BJ (cell line): ENCODE data around the gene MRPS9. TPM values are rescaled to one million over a fixed set of nuclear protein-coding genes. Genes with fewer than 3 reads are reported as not detected.

Experiments used
- CTCF ChIA-PET: fragments of 350-600 bp; formaldehyde crosslinking; extraction: SDS; loops from one replicate; lab custom pipeline; 2021; ENCODE audit warnings: antibody characterized with exemption, inconsistent platforms; lab: Yijun Ruan, JAX
- POLR2A ChIA-PET: fragments of 300-600 bp; sonication (Branson Sonifier 250); formaldehyde crosslinking; extraction: SDS; loops from one replicate; lab custom pipeline; 2021; ENCODE audit warnings: antibody characterized with exemption; lab: Charles Lee
- DNase-seq: peaks from one replicate; pipeline ENCODE4 v3.0.0-alpha.2; 2011; ENCODE audit warnings: low read depth
- H3K27me3 ChIP-seq: 2 replicates; pipeline ENCODE4 v1.6.0; 2011; ENCODE audit warnings: low read length; ENCODE audit not compliant: control insufficient read depth, insufficient read depth
- H3K36me3 ChIP-seq: 2 replicates; pipeline ENCODE4 v1.5.1; 2011; ENCODE audit warnings: low read length; ENCODE audit not compliant: control insufficient read depth, insufficient read depth
- H3K4me3 ChIP-seq: 2 replicates; pipeline ENCODE4 v1.5.1; 2011; ENCODE audit warnings: low read depth, mild to moderate bottlenecking, control low read depth, low read length
- CTCF ChIP-seq: IDR thresholded peaks from 2 replicates; pipeline ENCODE4 v1.5.1; 2011; ENCODE audit warnings: low read depth, mild to moderate bottlenecking, control low read depth, inconsistent platforms, low read length, moderate library complexity; ENCODE audit not compliant: insufficient read depth
- polyA plus RNA-seq: library from polyadenylated mRNA; depleted of rRNA; stranded (reverse); fragments of >200 nt; gene quantifications from 2 replicates; pipeline ENCODE4 v1.2.3, GENCODE V29; 2011

The MRPS9 gene
- polyA plus RNA-seq, 1 experiment: 19.3 TPM

DNA sequence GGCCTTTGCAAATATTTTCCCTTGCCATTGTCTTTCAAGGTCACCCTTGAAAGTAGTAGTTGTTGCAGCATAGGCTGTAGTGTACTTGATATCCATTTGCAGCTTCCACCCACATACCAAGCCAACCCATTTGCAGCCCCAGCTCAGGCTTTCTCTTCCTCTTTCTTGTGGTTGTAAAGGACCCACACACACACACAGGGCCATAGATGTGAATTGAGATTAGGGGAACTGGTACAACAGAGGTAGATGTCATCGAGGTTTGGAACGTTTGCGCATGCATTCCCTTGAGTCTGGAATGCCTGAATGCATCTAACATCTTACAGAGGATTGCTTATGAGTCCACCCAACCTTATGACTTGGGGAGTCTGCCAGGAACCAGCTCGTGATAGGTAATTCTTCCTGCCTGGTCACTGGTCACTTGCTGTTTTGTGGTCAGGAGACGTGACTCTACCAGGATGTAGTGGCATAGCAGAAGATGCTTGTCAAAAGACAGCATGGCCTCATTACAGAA, 91.9 kb downstream of the MRPS9 start:
- H3K36me3 ChIP-seq: no peaks in the 10 kb centered on the region
- no peak for DNase-seq
- no peaks in the 10 kb centered on the region for H3K27me3 ChIP-seq
- ChIA-PET CTCF (no interaction called here), POLR2A (no interaction called here)
- H3K4me3 ChIP-seq: no peak overlapping the region
- TF ChIP-seq CTCF: no peak

DNA sequence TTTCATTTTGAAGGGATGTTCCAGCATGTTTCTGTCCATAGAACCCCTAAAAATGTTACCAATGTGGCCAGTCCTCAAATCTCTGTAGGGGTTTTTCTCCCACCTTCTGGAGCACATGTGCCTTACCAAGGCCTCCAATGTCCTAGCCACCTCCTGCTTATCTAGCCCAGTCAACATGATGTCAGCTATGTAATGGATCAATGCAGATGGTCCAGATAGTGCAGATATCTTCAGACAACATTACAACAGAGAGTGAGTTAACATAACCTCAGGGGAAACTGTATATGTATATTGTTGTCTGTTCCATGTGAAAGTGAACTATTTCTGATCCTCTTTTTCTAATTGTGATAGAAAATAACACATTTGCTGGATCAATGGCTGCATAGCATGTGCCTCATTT, 92.7 kb downstream of the MRPS9 start:
- no peak for DNase-seq
- no peak for TF ChIP-seq CTCF
- Histone ChIP-seq H3K36me3 (no peaks in the 10 kb centered on the region), H3K4me3 (no peak overlapping the region), H3K27me3 (no peaks in the 10 kb centered on the region)
- ChIA-PET POLR2A (no interaction called here), CTCF (no interaction called here)

GRCh38 chr2:105134081-105134480, 96.2 kb downstream of the MRPS9 start:
- no peak for DNase-seq
- no peaks in the 10 kb centered on the region for H3K36me3 ChIP-seq
- ChIA-PET CTCF (interaction anchor here (1.5 to 1.7 kb wide), 2 partner anchors 19 to 104 kb away, joined by 3 to 5 read pairs; no protein-coding TSS in a partner anchor), POLR2A (no interaction called here)
- peaks cover 5% of the 10 kb centered on the region for H3K27me3 ChIP-seq
- H3K4me3 ChIP-seq: no peak overlapping the region
- TF ChIP-seq CTCF: no peak

DNA sequence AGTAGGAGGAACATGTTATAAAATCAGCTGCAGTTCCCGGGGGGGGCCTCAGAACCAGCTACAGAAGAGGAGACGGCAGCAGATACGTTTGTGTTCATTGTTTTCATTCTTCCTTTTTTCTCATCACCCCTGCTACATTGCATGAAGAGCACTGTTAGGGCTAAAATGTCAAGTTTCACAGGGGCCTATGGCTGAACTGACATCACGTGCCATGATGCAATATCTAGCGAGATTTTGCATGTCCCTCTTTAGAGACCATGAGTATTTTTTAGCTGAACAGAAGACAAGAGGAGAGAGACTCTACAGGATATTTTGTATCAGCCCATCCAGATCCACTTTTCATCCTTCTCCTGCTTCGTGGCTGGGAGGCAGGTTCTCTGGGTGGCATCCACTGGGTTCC, 97.6 kb downstream of the MRPS9 start:
- POLR2A ChIA-PET: no interaction called here
- CTCF ChIA-PET: interaction anchor here (0.9 kb wide), 1 partner anchor 11 kb away, joined by 3 read pairs; no protein-coding TSS in a partner anchor
- Histone ChIP-seq H3K27me3 (peaks cover 5% of the 10 kb centered on the region), H3K36me3 (no peaks in the 10 kb centered on the region), H3K4me3 (no peak overlapping the region)
- TF ChIP-seq CTCF: no peak
- no peak for DNase-seq

GRCh38 chr2:105136394-105136793, 98.5 kb downstream of the MRPS9 start:
- peaks cover 6% of the 10 kb centered on the region for H3K27me3 ChIP-seq
- POLR2A ChIA-PET: no interaction called here
- H3K36me3 ChIP-seq: no peaks in the 10 kb centered on the region
- CTCF ChIA-PET: no interaction called here
- H3K4me3 ChIP-seq: no peak overlapping the region
- no peak for TF ChIP-seq CTCF
- DNase-seq: no peak
